ENCODE data around the gene TMEM242.

The TMEM242 gene

DNA sequence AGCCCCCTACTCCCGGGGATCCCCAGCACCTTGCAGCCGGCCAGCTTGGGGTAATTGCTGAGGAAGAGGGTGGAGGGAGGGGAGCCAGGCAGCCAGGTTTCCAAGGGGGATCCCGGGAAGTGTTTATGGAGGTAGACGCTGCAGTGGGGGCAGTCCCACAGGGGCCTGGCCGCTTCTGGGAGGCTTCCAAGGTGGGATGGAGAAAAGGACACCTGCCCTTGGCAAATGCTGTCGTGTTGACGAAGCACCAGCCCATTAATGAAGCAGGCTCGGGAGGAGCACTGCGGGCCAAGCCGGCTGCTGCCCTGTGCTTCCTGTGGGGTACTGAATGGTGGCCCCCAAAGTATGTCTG lies 82.4 kb downstream of the TMEM242 start:
- POLR2A ChIA-PET: no interaction called here
- TF ChIP-seq, protein P1, sequence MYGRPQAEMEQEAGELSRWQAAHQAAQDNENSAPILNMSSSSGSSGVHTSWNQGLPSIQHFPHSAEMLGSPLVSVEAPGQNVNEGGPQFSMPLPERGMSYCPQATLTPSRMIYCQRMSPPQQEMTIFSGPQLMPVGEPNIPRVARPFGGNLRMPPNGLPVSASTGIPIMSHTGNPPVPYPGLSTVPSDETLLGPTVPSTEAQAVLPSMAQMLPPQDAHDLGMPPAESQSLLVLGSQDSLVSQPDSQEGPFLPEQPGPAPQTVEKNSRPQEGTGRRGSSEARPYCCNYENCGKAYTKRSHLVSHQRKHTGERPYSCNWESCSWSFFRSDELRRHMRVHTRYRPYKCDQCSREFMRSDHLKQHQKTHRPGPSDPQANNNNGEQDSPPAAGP (tag by site-specific recombination; IDR thresholded peaks at IDR 0.05): no peak
- TF ChIP-seq ZEB2 (tag by site-specific recombination; IDR thresholded peaks at IDR 0.05) (no peak), ZNF292 (tag by site-specific recombination; IDR thresholded peaks at IDR 0.05; ENCODE audit: borderline replicate concordance, low read depth) (no peak), ZNF354C (tag by site-specific recombination; IDR thresholded peaks at IDR 0.05; ENCODE audit: borderline replicate concordance, low read depth) (no peak)
- TF ChIP-seq, protein P2, sequence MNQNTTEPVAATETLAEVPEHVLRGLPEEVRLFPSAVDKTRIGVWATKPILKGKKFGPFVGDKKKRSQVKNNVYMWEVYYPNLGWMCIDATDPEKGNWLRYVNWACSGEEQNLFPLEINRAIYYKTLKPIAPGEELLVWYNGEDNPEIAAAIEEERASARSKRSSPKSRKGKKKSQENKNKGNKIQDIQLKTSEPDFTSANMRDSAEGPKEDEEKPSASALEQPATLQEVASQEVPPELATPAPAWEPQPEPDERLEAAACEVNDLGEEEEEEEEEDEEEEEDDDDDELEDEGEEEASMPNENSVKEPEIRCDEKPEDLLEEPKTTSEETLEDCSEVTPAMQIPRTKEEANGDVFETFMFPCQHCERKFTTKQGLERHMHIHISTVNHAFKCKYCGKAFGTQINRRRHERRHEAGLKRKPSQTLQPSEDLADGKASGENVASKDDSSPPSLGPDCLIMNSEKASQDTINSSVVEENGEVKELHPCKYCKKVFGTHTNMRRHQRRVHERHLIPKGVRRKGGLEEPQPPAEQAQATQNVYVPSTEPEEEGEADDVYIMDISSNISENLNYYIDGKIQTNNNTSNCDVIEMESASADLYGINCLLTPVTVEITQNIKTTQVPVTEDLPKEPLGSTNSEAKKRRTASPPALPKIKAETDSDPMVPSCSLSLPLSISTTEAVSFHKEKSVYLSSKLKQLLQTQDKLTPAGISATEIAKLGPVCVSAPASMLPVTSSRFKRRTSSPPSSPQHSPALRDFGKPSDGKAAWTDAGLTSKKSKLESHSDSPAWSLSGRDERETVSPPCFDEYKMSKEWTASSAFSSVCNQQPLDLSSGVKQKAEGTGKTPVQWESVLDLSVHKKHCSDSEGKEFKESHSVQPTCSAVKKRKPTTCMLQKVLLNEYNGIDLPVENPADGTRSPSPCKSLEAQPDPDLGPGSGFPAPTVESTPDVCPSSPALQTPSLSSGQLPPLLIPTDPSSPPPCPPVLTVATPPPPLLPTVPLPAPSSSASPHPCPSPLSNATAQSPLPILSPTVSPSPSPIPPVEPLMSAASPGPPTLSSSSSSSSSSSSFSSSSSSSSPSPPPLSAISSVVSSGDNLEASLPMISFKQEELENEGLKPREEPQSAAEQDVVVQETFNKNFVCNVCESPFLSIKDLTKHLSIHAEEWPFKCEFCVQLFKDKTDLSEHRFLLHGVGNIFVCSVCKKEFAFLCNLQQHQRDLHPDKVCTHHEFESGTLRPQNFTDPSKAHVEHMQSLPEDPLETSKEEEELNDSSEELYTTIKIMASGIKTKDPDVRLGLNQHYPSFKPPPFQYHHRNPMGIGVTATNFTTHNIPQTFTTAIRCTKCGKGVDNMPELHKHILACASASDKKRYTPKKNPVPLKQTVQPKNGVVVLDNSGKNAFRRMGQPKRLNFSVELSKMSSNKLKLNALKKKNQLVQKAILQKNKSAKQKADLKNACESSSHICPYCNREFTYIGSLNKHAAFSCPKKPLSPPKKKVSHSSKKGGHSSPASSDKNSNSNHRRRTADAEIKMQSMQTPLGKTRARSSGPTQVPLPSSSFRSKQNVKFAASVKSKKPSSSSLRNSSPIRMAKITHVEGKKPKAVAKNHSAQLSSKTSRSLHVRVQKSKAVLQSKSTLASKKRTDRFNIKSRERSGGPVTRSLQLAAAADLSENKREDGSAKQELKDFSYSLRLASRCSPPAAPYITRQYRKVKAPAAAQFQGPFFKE (tag by site-specific recombination; IDR thresholded peaks at IDR 0.05; ENCODE audit: borderline replicate concordance): no peak
- peak overlapping the region; percentile 53; the same call in 1 of the 2 replicates for H3K27ac ChIP-seq (ENCODE audit: extremely low read depth, low read depth, low read length)
- no peak overlapping the region for H3K4me3 ChIP-seq (ENCODE audit: low read depth, low read length)
- H3K36me3 ChIP-seq (ENCODE audit: control insufficient read depth in 2 of 2, insufficient read depth in 1 of 2, low read length in 2 of 2): no peaks in the 10 kb centered on the region
- CTCF ChIA-PET: no interaction called here
- H3K4me1 ChIP-seq (ENCODE audit: control insufficient read depth, insufficient read depth, low read length): peaks cover 8% of the 10 kb centered on the region; the same call in 1 of the 2 replicates
- H3K9me3 ChIP-seq (ENCODE audit: control insufficient read depth, insufficient read depth, low read depth, low read length): no peaks in the 10 kb centered on the region

DNA sequence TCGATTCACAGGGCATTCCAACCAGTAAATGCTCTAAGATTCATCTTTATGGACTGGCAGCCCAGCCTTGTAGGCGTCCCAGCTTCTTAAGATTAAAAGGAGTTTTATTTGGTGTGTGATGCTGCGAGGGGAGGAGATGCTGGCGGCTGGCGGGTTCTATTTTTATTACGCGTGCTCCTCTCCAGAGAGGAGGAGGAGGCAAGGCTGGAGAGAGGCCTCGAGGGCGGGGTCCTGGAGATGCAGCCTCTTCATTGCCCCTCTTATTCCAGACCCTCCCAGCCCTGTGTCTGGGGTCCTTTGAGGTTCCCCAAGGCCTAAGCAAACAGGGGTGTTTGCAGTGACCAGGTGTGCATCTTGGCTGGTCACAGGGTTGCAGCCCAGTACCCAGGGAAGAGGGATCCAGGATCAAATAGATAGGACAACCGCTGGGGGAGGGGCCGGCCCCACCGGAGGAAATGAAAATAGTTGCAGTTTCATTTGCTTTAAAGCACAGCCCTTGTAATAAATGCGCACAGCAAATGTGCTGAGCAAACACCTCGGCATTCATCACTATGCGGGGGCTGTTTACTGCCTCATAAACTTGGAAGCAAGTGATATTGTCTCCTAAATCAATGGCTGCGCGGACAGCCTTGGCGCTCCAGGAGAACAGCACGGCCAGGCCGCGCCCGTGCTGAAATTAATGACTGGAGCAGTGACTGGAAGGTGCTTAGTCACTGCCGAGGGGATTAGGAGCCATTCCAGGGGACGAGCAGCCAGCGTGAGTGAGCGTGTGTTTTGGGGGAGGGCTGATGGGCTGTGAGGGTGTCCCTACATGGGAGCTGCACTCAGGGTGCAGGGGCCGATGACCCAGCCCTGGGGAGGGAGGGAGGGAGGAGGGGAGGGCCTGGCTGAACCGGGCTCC lies 83.0 kb downstream of the TMEM242 start:
- H3K36me3 ChIP-seq (ENCODE audit: control insufficient read depth in 2 of 2, insufficient read depth in 1 of 2, low read length in 2 of 2): no peaks in the 10 kb centered on the region
- H3K27ac ChIP-seq (ENCODE audit: extremely low read depth, low read depth, low read length): peak overlapping the region; percentile 53; the same call in 1 of the 2 replicates
- peak overlapping the region; percentile 10 for H3K4me3 ChIP-seq (ENCODE audit: low read depth, low read length)
- POLR2A ChIA-PET: no interaction called here
- H3K4me1 ChIP-seq (ENCODE audit: control insufficient read depth, insufficient read depth, low read length): peaks cover 8% of the 10 kb centered on the region; the same call in 1 of the 2 replicates
- CTCF ChIA-PET: no interaction called here
- no peaks in the 10 kb centered on the region for H3K9me3 ChIP-seq (ENCODE audit: control insufficient read depth, insufficient read depth, low read depth, low read length)
- peak; percentile 66; the same call in 1 of the 2 replicates for TF ChIP-seq YY2 (tag by site-specific recombination; IDR thresholded peaks at IDR 0.05)
- TF ChIP-seq ZNF2 (tag by site-specific recombination; IDR thresholded peaks at IDR 0.05): peak; percentile 55; the same call in 1 of the 2 replicates
- TF ChIP-seq, protein P3, sequence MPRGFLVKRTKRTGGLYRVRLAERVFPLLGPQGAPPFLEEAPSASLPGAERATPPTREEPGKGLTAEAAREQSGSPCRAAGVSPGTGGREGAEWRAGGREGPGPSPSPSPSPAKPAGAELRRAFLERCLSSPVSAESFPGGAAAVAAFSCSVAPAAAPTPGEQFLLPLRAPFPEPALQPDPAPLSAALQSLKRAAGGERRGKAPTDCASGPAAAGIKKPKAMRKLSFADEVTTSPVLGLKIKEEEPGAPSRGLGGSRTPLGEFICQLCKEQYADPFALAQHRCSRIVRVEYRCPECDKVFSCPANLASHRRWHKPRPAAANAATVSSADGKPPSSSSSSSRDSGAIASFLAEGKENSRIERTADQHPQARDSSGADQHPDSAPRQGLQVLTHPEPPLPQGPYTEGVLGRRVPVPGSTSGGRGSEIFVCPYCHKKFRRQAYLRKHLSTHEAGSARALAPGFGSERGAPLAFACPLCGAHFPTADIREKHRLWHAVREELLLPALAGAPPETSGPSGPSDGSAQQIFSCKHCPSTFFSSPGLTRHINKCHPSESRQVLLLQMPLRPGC (tag by site-specific recombination; IDR thresholded peaks at IDR 0.05): peak; percentile 50; the same call in 1 of the 2 replicates
- TF ChIP-seq ZBTB48 (tag by site-specific recombination; IDR thresholded peaks at IDR 0.05): 0 out of 2 replicates have a peak, but pooled peaks have one; percentile 32
- no peak for TF ChIP-seq ZNF19 (tag by site-specific recombination; IDR thresholded peaks at IDR 0.05; ENCODE audit: low read depth)
- peak; percentile 90 for TF ChIP-seq ZBTB17 (tag by site-specific recombination; IDR thresholded peaks at IDR 0.05)
- peak; percentile 55; the same call in 1 of the 2 replicates for TF ChIP-seq ZNF184 (tag by site-specific recombination; IDR thresholded peaks at IDR 0.05)
- TF ChIP-seq, protein P4, sequence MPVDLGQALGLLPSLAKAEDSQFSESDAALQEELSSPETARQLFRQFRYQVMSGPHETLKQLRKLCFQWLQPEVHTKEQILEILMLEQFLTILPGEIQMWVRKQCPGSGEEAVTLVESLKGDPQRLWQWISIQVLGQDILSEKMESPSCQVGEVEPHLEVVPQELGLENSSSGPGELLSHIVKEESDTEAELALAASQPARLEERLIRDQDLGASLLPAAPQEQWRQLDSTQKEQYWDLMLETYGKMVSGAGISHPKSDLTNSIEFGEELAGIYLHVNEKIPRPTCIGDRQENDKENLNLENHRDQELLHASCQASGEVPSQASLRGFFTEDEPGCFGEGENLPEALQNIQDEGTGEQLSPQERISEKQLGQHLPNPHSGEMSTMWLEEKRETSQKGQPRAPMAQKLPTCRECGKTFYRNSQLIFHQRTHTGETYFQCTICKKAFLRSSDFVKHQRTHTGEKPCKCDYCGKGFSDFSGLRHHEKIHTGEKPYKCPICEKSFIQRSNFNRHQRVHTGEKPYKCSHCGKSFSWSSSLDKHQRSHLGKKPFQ (tag by site-specific recombination; IDR thresholded peaks at IDR 0.05): peak; percentile 44; the same call in 1 of the 2 replicates
- TF ChIP-seq SP3 (tag by site-specific recombination; IDR thresholded peaks at IDR 0.05): peak; percentile 42; the same call in 1 of the 2 replicates
- no peak for TF ChIP-seq ZNF157 (tag by site-specific recombination; IDR thresholded peaks at IDR 0.05)
- TF ChIP-seq, protein P5, sequence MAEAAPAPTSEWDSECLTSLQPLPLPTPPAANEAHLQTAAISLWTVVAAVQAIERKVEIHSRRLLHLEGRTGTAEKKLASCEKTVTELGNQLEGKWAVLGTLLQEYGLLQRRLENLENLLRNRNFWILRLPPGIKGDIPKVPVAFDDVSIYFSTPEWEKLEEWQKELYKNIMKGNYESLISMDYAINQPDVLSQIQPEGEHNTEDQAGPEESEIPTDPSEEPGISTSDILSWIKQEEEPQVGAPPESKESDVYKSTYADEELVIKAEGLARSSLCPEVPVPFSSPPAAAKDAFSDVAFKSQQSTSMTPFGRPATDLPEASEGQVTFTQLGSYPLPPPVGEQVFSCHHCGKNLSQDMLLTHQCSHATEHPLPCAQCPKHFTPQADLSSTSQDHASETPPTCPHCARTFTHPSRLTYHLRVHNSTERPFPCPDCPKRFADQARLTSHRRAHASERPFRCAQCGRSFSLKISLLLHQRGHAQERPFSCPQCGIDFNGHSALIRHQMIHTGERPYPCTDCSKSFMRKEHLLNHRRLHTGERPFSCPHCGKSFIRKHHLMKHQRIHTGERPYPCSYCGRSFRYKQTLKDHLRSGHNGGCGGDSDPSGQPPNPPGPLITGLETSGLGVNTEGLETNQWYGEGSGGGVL (tag by site-specific recombination; IDR thresholded peaks at IDR 0.05): peak; percentile 25; the same call in 1 of the 2 replicates
- peak; percentile 52; the same call in 1 of the 2 replicates for TF ChIP-seq KLF10 (tag by site-specific recombination; IDR thresholded peaks at IDR 0.05)
- peak; percentile 83; the same call in 1 of the 2 replicates for TF ChIP-seq KLF7 (tag by site-specific recombination; IDR thresholded peaks at IDR 0.05; ENCODE audit: borderline replicate concordance)
- no peak for TF ChIP-seq ZFP3 (tag by site-specific recombination; IDR thresholded peaks at IDR 0.05; ENCODE audit: low read depth)
